NB4 (cell line): ENCODE data around the gene TBX10.

Experiments
- CTCF ChIP-seq: IDR thresholded peaks from one replicate; pipeline ENCODE4 v1.5.1; 2012; ENCODE audit warnings: low read depth, low read length
- TF ChIP-seq, protein P1 (sequence below): IDR thresholded peaks from 2 replicates; pipeline ENCODE4 v1.6.1; 2011; ENCODE audit warnings: low read depth, low read length

DNA sequence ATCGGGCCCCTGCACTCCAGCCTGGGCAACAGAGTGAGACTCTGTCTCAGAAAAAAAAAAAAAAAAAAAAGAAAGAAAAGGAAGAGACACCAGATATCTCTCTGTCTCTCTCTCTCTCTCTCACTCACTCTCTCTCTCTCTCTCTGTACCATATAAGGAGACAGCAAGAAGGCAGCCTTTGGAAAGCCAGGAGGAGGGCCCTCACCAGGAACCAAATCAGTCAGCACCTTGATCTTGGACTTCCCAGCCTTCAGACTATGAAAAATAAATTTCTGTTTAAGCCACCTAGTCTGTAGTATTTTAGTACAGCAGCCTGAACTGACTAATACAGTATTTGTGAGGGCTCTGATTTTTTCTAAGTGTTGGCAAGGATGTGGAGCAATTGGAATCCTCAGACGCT lies 48.4 kb upstream of the TBX10 start:
- TF ChIP-seq, protein P1, sequence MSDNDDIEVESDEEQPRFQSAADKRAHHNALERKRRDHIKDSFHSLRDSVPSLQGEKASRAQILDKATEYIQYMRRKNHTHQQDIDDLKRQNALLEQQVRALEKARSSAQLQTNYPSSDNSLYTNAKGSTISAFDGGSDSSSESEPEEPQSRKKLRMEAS, result no peak
- TF ChIP-seq CTCF, result no peak
